GM20000 (cell line): Measurements from ENCODE around the gene ATP2B2.

Experiments
- DNase-seq: peaks from one replicate; pipeline ENCODE4 v3.0.0; 2012; ENCODE audit warnings: low spot score
- TF ChIP-seq, protein P1 (sequence below): IDR thresholded peaks from 2 replicates; pipeline ENCODE4 v1.5.1; 2012; ENCODE audit warnings: mild to moderate bottlenecking, control low read depth; ENCODE audit errors: extremely low read depth, missing control alignments

Gene ATP2B2

GRCh38 chr3:10381336-10381735 is 124.0 kb downstream of the ATP2B2 start:
- DNase-seq: no peak
- TF ChIP-seq, protein P1, sequence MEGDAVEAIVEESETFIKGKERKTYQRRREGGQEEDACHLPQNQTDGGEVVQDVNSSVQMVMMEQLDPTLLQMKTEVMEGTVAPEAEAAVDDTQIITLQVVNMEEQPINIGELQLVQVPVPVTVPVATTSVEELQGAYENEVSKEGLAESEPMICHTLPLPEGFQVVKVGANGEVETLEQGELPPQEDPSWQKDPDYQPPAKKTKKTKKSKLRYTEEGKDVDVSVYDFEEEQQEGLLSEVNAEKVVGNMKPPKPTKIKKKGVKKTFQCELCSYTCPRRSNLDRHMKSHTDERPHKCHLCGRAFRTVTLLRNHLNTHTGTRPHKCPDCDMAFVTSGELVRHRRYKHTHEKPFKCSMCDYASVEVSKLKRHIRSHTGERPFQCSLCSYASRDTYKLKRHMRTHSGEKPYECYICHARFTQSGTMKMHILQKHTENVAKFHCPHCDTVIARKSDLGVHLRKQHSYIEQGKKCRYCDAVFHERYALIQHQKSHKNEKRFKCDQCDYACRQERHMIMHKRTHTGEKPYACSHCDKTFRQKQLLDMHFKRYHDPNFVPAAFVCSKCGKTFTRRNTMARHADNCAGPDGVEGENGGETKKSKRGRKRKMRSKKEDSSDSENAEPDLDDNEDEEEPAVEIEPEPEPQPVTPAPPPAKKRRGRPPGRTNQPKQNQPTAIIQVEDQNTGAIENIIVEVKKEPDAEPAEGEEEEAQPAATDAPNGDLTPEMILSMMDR: no peak

DNA sequence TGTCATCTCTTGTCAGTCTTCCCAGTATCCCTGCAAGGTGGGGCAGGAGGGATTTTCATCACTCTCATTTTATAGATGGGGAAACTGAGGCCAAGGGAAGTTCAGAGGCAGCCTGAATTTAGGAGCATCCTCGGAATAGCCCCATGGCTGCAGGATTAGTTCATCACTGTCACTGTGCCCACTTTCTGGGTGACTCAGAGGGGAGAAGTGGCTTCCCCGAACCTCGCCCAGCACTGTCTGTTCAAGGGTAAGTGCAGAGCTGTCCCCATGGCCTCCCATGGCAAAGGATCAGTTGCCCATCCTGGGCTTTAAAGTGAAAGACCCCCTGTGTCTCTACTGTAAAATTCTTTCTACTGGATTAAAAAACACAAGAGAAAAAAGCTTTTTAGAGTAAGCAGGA is 124.5 kb downstream of the ATP2B2 start:
- TF ChIP-seq, protein P1: no peak
- no peak for DNase-seq

DNA sequence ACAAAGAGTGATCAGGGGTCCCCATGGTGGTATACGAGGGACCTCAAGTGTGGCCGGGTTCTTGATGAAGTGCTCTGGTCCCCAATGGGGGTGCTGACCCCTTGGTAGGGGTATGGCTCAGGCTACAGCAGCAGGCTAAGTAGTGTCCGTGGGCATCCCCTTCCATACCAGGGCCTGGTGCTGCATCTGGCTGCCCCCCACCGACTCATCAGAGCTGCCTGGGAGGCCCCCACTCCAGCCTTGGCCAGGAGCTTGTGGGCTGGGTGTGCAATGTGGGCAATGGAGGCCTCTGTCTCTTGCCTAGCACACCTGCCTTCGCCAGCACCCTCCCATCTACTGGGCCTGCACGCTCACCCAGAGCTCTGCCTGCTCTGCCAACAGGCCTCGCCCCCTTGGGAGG is 125.4 kb downstream of the ATP2B2 start:
- no peak for DNase-seq
- TF ChIP-seq, protein P1: no peak

- no peak for DNase-seq
- TF ChIP-seq, protein P1: no peak
Observed at GRCh38 chr3:10379161-10379560, 126.2 kb downstream of the ATP2B2 start.

GRCh38 chr3:10378742-10379141 is 126.6 kb downstream of the ATP2B2 start:
- DNase-seq: no peak
- TF ChIP-seq, protein P1: no peak

DNA sequence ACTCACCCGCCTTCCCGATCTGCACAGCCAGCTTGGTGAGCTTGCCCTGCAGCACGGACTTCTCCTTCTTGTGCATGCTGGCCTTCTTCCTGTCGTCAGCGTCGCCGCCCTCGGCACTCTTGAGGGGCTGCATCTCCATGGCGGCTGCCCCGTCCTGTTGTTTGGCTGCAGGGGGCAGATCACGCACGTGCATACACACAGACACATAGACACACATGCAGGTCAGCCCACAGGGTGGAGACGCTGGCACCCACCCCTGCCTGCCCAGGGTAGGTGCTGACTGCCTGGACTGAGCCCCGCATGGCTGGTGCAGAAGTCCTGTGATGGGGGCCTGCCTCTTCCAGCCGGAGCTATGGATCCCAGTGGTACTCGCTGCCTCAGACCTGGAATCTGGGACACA is 127.1 kb downstream of the ATP2B2 start:
- DNase-seq: no peak
- TF ChIP-seq, protein P1: no peak

GRCh38 chr3:10377148-10377725 is 128.1 kb downstream of the ATP2B2 start:
- DNase-seq: no peak
- TF ChIP-seq, protein P1: no peak
